CD4-positive, alpha-beta T cell (primary cell): ENCODE results near the gene NHS. TPM values are rescaled to one million over a fixed set of nuclear protein-coding genes. Genes with fewer than 3 reads are reported as not detected.

ENCODE experiments used
- ATAC-seq: fragments of 200-7000 bp; cut with Tn5 transposase; one replicate; pipeline ENCODE4 v1.10.0; 2022; ENCODE audit warnings: mild to moderate bottlenecking; ENCODE audit not compliant: poor library complexity
- CTCF ChIA-PET: fragments of 350-600 bp; sonication (Branson Sonifier 250); formaldehyde crosslinking; loops from one replicate; lab custom pipeline; 2021; ENCODE audit warnings: antibody characterized with exemption, inconsistent platforms; lab: Charles Lee
- POLR2A ChIA-PET: fragments of 350-600 bp; sonication (Branson Sonifier 250); formaldehyde crosslinking; loops from one replicate; lab custom pipeline; 2021; ENCODE audit warnings: antibody characterized with exemption, inconsistent platforms; lab: Charles Lee
- DNase-seq, 14 experiments: peaks; one replicate each; pipeline ENCODE4 v3.0.0-alpha.2; 2013 to 2020; ENCODE audit warnings: mixed read lengths in 2 of 14
- H3K27ac ChIP-seq, 2 donors: one replicate each; pipeline versions ENCODE4 v1.5.1 to v1.7.0; 2013; ENCODE audit warnings: low read length in 2 of 2, low read depth in 1 of 2, mild to moderate bottlenecking in 1 of 2
- H3K27me3 ChIP-seq, 2 experiments: 1 replicate in 1 of 2; 2 replicates in 1 of 2; pipeline versions ENCODE4 v1.6.1 to v1.7.0; 2013; ENCODE audit warnings: low read length in 2 of 2, control low read depth in 1 of 2, mild to moderate bottlenecking in 1 of 2, moderate library complexity in 1 of 2; ENCODE audit not compliant: insufficient read depth in 2 of 2, control insufficient read depth in 1 of 2
- H3K36me3 ChIP-seq: one replicate; pipeline ENCODE4 v1.6.1; 2013; ENCODE audit warnings: low read length, control low read depth; ENCODE audit not compliant: insufficient read depth
- H3K4me1 ChIP-seq: one replicate; pipeline ENCODE4 v1.6.1; 2013; ENCODE audit warnings: low read length, control low read depth; ENCODE audit not compliant: insufficient read depth
- H3K4me3 ChIP-seq: one replicate; pipeline ENCODE4 v1.5.1; 2013; ENCODE audit warnings: mild to moderate bottlenecking, low read length, moderate library complexity
- H3K9me3 ChIP-seq, 2 experiments: 1 replicate in 1 of 2; 2 replicates in 1 of 2; pipeline versions ENCODE4 v1.6.1 to v1.7.0; 2013; ENCODE audit warnings: low read length in 2 of 2, mild to moderate bottlenecking in 2 of 2, control low read depth in 1 of 2, moderate library complexity in 1 of 2; ENCODE audit not compliant: control insufficient read depth in 1 of 2, insufficient read depth in 1 of 2
- H3K27ac Mint-ChIP-seq: one replicate; pipeline ENCODE4 v1.8.0; 2020; ENCODE audit warnings: mixed read lengths
- H3K27me3 Mint-ChIP-seq: one replicate; pipeline ENCODE4 v1.8.0; 2021; ENCODE audit warnings: mixed read lengths
- H3K36me3 Mint-ChIP-seq: one replicate; pipeline ENCODE4 v1.8.0; 2021; ENCODE audit warnings: low read depth, mixed read lengths
- H3K4me1 Mint-ChIP-seq: one replicate; pipeline ENCODE4 v1.8.0; 2021; ENCODE audit warnings: low read depth, mixed read lengths
- H3K4me3 Mint-ChIP-seq: one replicate; pipeline ENCODE4 v1.8.0; 2020; ENCODE audit warnings: mild to moderate bottlenecking, mixed read lengths
- H3K9me3 Mint-ChIP-seq: one replicate; pipeline ENCODE4 v1.8.0; 2020; ENCODE audit warnings: mixed read lengths
- intact Hi-C, 2 experiments: fragments of 100-400 bp; cut with DNase I in 1 of 2; cut with micrococcal nuclease in 1 of 2; formaldehyde crosslinking; loops; one replicate each; pipeline versions ENCODE4 v1.15.1 to v1.9.0; 2023 to 2025; cut with DNase I, micrococcal nuclease
- total RNA-seq, 174 experiments: library from RNA in 2 of 174; stranded (reverse) in 2 of 174; gene quantifications; one replicate each; pipeline ENCODE4 v1.2.3 and lab custom pipeline; 2021 to 2026
- TF ChIP-seq, protein P1 (sequence below): fragments of 200-600 bp; IDR thresholded peaks from one replicate; pipeline ENCODE4 v1.8.0; 2022; ENCODE audit warnings: antibody characterized with exemption, mild to moderate bottlenecking

The NHS gene
- total RNA-seq, 2 experiments from 2014 or later = 0.36 to 0.53 TPM

DNA sequence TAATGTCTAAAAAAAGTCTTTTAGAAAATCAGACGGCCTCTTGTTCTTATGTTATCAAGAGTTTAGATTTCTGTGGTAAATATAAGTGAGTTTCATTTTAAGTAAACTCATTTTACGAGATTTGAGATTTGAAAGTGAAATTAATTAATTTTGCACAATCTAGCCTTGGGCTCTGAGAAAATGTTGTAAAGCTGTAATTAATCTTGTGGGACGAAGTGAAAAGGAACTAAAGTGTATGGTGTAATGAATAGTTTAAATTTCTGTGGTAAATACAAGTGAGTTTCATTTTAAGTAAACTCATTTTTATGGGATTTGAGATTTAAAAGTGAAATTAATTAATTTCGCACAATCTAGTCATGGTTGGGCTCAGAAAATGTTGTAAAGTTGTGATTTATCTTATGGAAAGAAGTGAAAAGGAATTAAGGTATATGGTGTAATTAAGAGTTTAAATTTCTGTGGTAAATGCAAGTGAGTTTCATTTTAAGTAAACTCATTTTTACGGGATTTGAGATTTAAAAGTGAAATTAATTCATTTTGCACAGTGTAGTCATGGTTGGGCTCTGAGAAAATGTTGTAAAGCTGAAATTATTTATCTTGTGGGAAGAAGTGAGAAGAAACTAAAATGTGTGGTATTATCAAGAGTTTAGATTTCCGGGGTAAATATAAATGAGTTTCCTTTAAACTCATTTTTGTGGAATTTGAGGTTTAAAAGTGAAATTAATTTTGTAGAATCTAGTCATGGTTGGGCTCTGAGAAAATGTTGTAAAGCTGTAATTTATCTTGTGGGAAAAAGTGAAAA, 363.9 kb downstream of the NHS start:
- Mint-ChIP-seq H3K4me1 (peaks cover 56% of the 10 kb centered on the region), H3K36me3 (peaks cover 14% of the 10 kb centered on the region), H3K4me3 (peak overlapping the region; percentile 92), H3K27ac (peak overlapping the region; percentile 89), H3K9me3 (no peaks in the 10 kb centered on the region), H3K27me3 (no peaks in the 10 kb centered on the region)
- ATAC-seq (no peak), DNase-seq (peak in 1 of 14 experiments; percentile 13)
- H3K36me3 ChIP-seq = no peaks in the 10 kb centered on the region
- H3K9me3 ChIP-seq = no peaks in the 10 kb centered on the region
- H3K4me3 ChIP-seq = peak overlapping the region; percentile 69
- H3K4me1 ChIP-seq = peaks cover 11% of the 10 kb centered on the region
- ChIA-PET POLR2A (interaction anchor here (0.5 to 1.1 kb wide), 2 partner anchors 686 to 1595 kb away, joined by 3 to 5 read pairs; partner anchors contain the start of gene CDKL5), CTCF (interaction anchor here (1.1 to 1.2 kb wide), 2 partner anchors 791 to 1595 kb away, joined by 3 read pairs; no protein-coding TSS in a partner anchor)
- H3K27me3 ChIP-seq = peaks cover 0 to 2% of the 10 kb centered on the region in 2 experiments
- peak overlapping the region in 1 of 2 donors; percentile 96 for H3K27ac ChIP-seq
- intact Hi-C loops = loop anchor here (2.0 to 10.0 kb wide), 5 partner anchors 34 to 1606 kb away; partner anchors contain the start of genes PDHA1 (in 2 of the 2) and PHKA2 (in 1 of the 2)
- TF ChIP-seq, protein P1, sequence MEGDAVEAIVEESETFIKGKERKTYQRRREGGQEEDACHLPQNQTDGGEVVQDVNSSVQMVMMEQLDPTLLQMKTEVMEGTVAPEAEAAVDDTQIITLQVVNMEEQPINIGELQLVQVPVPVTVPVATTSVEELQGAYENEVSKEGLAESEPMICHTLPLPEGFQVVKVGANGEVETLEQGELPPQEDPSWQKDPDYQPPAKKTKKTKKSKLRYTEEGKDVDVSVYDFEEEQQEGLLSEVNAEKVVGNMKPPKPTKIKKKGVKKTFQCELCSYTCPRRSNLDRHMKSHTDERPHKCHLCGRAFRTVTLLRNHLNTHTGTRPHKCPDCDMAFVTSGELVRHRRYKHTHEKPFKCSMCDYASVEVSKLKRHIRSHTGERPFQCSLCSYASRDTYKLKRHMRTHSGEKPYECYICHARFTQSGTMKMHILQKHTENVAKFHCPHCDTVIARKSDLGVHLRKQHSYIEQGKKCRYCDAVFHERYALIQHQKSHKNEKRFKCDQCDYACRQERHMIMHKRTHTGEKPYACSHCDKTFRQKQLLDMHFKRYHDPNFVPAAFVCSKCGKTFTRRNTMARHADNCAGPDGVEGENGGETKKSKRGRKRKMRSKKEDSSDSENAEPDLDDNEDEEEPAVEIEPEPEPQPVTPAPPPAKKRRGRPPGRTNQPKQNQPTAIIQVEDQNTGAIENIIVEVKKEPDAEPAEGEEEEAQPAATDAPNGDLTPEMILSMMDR = no peak

DNA sequence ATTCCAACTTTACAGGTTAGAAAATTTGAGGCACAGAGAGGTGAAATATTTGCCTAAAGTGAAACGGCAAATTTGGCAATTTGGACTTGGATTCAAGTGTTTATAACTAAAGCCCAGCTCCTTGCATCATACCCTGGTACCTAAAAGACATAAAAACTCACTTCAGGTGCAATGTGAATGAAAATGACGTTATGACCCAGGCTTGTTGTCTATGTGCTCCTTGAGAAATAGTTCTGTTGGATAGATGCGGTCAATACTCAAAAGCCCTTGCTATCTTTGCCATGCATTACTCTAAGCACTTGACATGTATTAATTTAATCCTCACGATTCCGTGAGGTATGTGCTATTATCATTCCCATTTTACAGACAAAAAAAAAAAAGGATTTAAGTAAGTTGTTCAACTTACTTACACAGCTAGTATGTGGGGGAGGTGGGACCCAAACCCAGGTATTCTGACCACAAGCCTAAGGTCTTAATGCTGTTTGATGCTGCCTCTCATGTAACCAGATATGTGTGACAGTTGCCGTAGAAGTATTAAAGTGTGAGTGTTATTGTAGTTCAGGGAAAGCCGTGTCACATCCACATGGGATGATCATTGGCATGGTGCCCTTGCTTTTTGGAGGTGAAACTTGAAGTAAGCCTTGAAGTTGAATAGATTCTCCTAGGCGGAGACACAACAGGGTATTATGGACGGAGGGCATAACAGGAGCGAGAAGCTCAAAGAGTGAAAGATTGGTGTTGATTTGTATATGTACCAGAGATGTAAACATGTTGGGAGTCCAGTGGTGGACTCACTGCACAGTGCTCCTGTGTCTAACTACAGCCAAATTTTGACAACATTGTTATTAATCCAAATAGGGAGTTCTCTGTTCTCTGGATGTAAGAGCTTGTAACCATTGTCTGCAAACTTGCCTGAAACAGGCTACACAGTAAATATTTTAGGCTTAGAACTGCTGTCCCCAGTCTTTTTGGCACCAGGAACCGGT, 365.4 kb downstream of the NHS start:
- intact Hi-C loops = loop anchor here in 1 of 2 experiments (10.0 kb wide), 1 partner anchor 634 kb away; no protein-coding TSS in a partner anchor
- H3K36me3 Mint-ChIP-seq = peaks cover 14% of the 10 kb centered on the region
- no peak for ATAC-seq
- no peaks in the 10 kb centered on the region for H3K27me3 Mint-ChIP-seq
- POLR2A ChIA-PET = no interaction called here
- H3K4me1 ChIP-seq = peaks cover 11% of the 10 kb centered on the region
- H3K9me3 ChIP-seq = no peaks in the 10 kb centered on the region
- H3K27ac Mint-ChIP-seq = peak overlapping the region; percentile 56
- CTCF ChIA-PET = interaction anchor here (1.1 to 1.2 kb wide), 2 partner anchors 793 to 1593 kb away, joined by 3 read pairs; no protein-coding TSS in a partner anchor
- no peaks in the 10 kb centered on the region for H3K9me3 Mint-ChIP-seq
- no peak overlapping the region for H3K4me3 ChIP-seq
- H3K4me3 Mint-ChIP-seq = peak overlapping the region; percentile 92
- TF ChIP-seq, protein P1 = no peak
- H3K36me3 ChIP-seq = no peaks in the 10 kb centered on the region
- no peak for DNase-seq
- H3K4me1 Mint-ChIP-seq = peaks cover 65% of the 10 kb centered on the region
- H3K27ac ChIP-seq = no peak overlapping the region
- peaks cover 0 to 2% of the 10 kb centered on the region in 2 experiments for H3K27me3 ChIP-seq

DNA sequence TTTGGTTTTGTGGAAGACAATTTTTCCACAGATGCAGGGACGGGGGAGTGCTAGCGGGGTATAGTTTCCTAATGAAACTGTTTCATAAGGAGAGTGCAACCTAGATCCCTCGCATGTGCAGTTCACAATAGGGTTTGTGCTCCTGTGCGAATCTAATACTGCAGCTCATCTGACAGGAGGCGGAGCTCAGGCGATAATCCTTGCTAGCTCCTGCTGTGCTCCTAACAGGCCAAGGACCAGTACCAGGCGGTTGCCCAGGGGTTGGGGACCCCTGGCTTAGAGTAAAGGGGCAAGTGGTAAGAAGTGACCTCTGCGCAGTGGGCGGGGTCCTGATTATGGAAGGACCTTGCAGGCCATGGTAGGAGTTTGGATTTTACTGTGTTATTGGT, 366.1 kb downstream of the NHS start:
- peaks cover 14% of the 10 kb centered on the region for H3K36me3 Mint-ChIP-seq
- ATAC-seq (no peak), DNase-seq (peak in 1 of 14 experiments; percentile 10)
- H3K27ac Mint-ChIP-seq = peak overlapping the region; percentile 56
- H3K4me3 Mint-ChIP-seq = peak overlapping the region; percentile 31
- intact Hi-C loops = loop anchor here in 1 of 2 experiments (10.0 kb wide), 1 partner anchor 634 kb away; no protein-coding TSS in a partner anchor
- H3K4me1 Mint-ChIP-seq = peaks cover 65% of the 10 kb centered on the region
- ChIA-PET POLR2A (no interaction called here), CTCF (no interaction called here)
- no peaks in the 10 kb centered on the region for H3K9me3 ChIP-seq
- H3K4me1 ChIP-seq = peaks cover 11% of the 10 kb centered on the region
- peaks cover 0 to 2% of the 10 kb centered on the region in 2 experiments for H3K27me3 ChIP-seq
- no peaks in the 10 kb centered on the region for H3K36me3 ChIP-seq
- H3K27me3 Mint-ChIP-seq = no peaks in the 10 kb centered on the region
- H3K4me3 ChIP-seq = no peak overlapping the region
- TF ChIP-seq, protein P1 = no peak
- no peak overlapping the region for H3K27ac ChIP-seq
- no peaks in the 10 kb centered on the region for H3K9me3 Mint-ChIP-seq
